Right kidney (tissue), 1 donor: Measurements from ENCODE around the gene IRAK1.
"Not testable (repeated sequence)": the region's sequence is repeated elsewhere in the genome, so short reads cannot be mapped to it uniquely, and the experiment has no call there.

Experiments used
- DNase-seq: peaks from one replicate; pipeline ENCODE4 v3.0.0-alpha.2; 2016

The IRAK1 gene

GRCh38 chrX:153999359-154000037 lies 20.2 kb downstream of the IRAK1 start:
- no peak for DNase-seq

GRCh38 chrX:153995504-153995903 lies 24.2 kb downstream of the IRAK1 start:
- DNase-seq, result no peak

- DNase-seq, result not testable (repeated sequence)
Measured at GRCh38 chrX:153994398-153994797, 25.3 kb downstream of the IRAK1 start.

- no peak for DNase-seq
Measured at GRCh38 chrX:153993978-153994377, 25.7 kb downstream of the IRAK1 start.

GRCh38 chrX:153993079-153993478 lies 26.6 kb downstream of the IRAK1 start:
- DNase-seq, result no peak

GRCh38 chrX:153992180-153992579 lies 27.5 kb downstream of the IRAK1 start:
- DNase-seq, result no peak

GRCh38 chrX:153991013-153991580 lies 28.6 kb downstream of the IRAK1 start:
- DNase-seq, result no peak

- DNase-seq, result no peak
Measured at GRCh38 chrX:153989973-153990655, 29.6 kb downstream of the IRAK1 start.

GRCh38 chrX:153988493-153988892 lies 31.2 kb downstream of the IRAK1 start:
- no peak for DNase-seq

GRCh38 chrX:153984351-153985178 lies 35.1 kb downstream of the IRAK1 start:
- no peak for DNase-seq

GRCh38 chrX:153983321-153983801 lies 36.3 kb downstream of the IRAK1 start:
- no peak for DNase-seq

- DNase-seq, result no peak
Measured at GRCh38 chrX:153981771-153982533, 37.8 kb downstream of the IRAK1 start.

GRCh38 chrX:153981231-153981630 lies 38.5 kb downstream of the IRAK1 start:
- no peak for DNase-seq

- not testable (repeated sequence) for DNase-seq
Measured at GRCh38 chrX:153980394-153980793, 39.3 kb downstream of the IRAK1 start.

GRCh38 chrX:153974726-153975286 lies 44.9 kb downstream of the IRAK1 start:
- DNase-seq, result no peak

GRCh38 chrX:153974003-153974725 lies 45.5 kb downstream of the IRAK1 start:
- DNase-seq, result no peak

GRCh38 chrX:153973127-153974002 lies 46.3 kb downstream of the IRAK1 start:
- DNase-seq, result no peak

GRCh38 chrX:153972368-153973126 lies 47.2 kb downstream of the IRAK1 start, which contains the start of gene TMEM187:
Gene TMEM187 (plus strand): TSS chrX:153972754. CDS start chrX:153982063, 9,309 bp downstream.
- DNase-seq, result peak; percentile 77
